GM06990 (cell line): ENCODE data around the gene MATN3.

ENCODE experiments used
- DNase-seq: peaks from one replicate; pipeline ENCODE4 v3.0.0-alpha.2; 2011; ENCODE audit not compliant: insufficient read length; ENCODE audit errors: extremely low read depth
- H3K27me3 ChIP-seq: replicated peaks from 2 replicates; pipeline ENCODE4 v1.6.0; 2011; ENCODE audit warnings: low read length; ENCODE audit not compliant: control insufficient read depth, insufficient read depth
- H3K36me3 ChIP-seq: 2 replicates; pipeline ENCODE4 v1.5.1; 2011; ENCODE audit warnings: low read length; ENCODE audit not compliant: control insufficient read depth, insufficient read depth
- H3K4me3 ChIP-seq: replicated peaks from 2 replicates; pipeline ENCODE4 v1.5.1; 2011; ENCODE audit warnings: low read depth, mild to moderate bottlenecking, control low read depth, low read length
- CTCF ChIP-seq: IDR thresholded peaks from 2 replicates; pipeline ENCODE4 v1.5.1; 2011; ENCODE audit warnings: low read length, control low read depth, mild to moderate bottlenecking, inconsistent platforms; ENCODE audit not compliant: insufficient read depth, poor library complexity, severe bottlenecking

The MATN3 gene

GRCh38 chr2:19990416-19990728, 22.1 kb downstream of the MATN3 start:
- Histone ChIP-seq H3K36me3 (no peaks in the 10 kb centered on the region), H3K27me3 (no peaks in the 10 kb centered on the region), H3K4me3 (peak overlapping the region; percentile 84)
- no peak for DNase-seq
- no peak for TF ChIP-seq CTCF

- no peak for TF ChIP-seq CTCF
- Histone ChIP-seq H3K27me3 (no peaks in the 10 kb centered on the region), H3K4me3 (peak within 1 kb of the TSS; percentile 84), H3K36me3 (no peaks in the 10 kb centered on the region)
- peak; percentile 94 for DNase-seq
Measured at GRCh38 chr2:19989667-19990415, 22.6 kb downstream of the MATN3 start, which contains the start of gene WDR35. TSS of gene WDR35 (minus strand) at chr2:19990105. CDS start at chr2:19990015, 90 bp downstream.

- no peaks in the 10 kb centered on the region for H3K36me3 ChIP-seq
- TF ChIP-seq CTCF, result no peak
- DNase-seq, result no peak
- peak overlapping the region; percentile 84 for H3K4me3 ChIP-seq
- no peaks in the 10 kb centered on the region for H3K27me3 ChIP-seq
Measured at GRCh38 chr2:19989342-19989666, 23.2 kb downstream of the MATN3 start.

GRCh38 chr2:19988600-19988999, 23.9 kb downstream of the MATN3 start:
- DNase-seq, result no peak
- Histone ChIP-seq H3K36me3 (no peaks in the 10 kb centered on the region), H3K27me3 (no peaks in the 10 kb centered on the region), H3K4me3 (no peak overlapping the region)
- TF ChIP-seq CTCF, result no peak

- H3K36me3 ChIP-seq, result no peaks in the 10 kb centered on the region
- TF ChIP-seq CTCF, result no peak
- H3K4me3 ChIP-seq, result no peak overlapping the region
- no peaks in the 10 kb centered on the region for H3K27me3 ChIP-seq
- peak; percentile 22 for DNase-seq
Measured at GRCh38 chr2:19987936-19988335, 24.5 kb downstream of the MATN3 start.

- Histone ChIP-seq H3K27me3 (no peaks in the 10 kb centered on the region), H3K4me3 (no peak overlapping the region), H3K36me3 (peaks cover 2% of the 10 kb centered on the region; the same call in 1 of the 2 replicates)
- no peak for DNase-seq
- no peak for TF ChIP-seq CTCF
Measured at GRCh38 chr2:19982268-19982667, 30.2 kb downstream of the MATN3 start.
